Mucosa of rectum (tissue), 2 donors: ENCODE measurements around the gene PRKCA.
"Not testable (repeated sequence)": the region's sequence is repeated elsewhere in the genome, so short reads cannot be mapped to it uniquely, and the experiment has no call there.

ENCODE experiments used
- H3K27ac ChIP-seq, 2 donors: one replicate each; pipeline ENCODE4 v1.7.0; 2013; ENCODE audit warnings: inconsistent platforms in 2 of 2, low read depth in 2 of 2, low read length in 2 of 2
- H3K27me3 ChIP-seq, 2 donors: one replicate each; pipeline ENCODE4 v1.7.0; 2013; ENCODE audit warnings: low read length in 2 of 2; ENCODE audit not compliant: control insufficient read depth in 2 of 2, insufficient read depth in 2 of 2
- H3K36me3 ChIP-seq, 2 donors: one replicate each; pipeline ENCODE4 v1.7.0; 2013; ENCODE audit warnings: low read length in 2 of 2; ENCODE audit not compliant: control insufficient read depth in 2 of 2, insufficient read depth in 2 of 2
- H3K4me1 ChIP-seq, 2 donors: one replicate each; pipeline ENCODE4 v1.7.0; 2013; ENCODE audit warnings: low read length in 2 of 2, mild to moderate bottlenecking in 1 of 2; ENCODE audit not compliant: control insufficient read depth in 2 of 2, insufficient read depth in 2 of 2
- H3K4me3 ChIP-seq, 2 donors: one replicate each; pipeline ENCODE4 v1.7.0; 2013; ENCODE audit warnings: low read length in 2 of 2
- H3K9ac ChIP-seq, 2 donors: one replicate each; pipeline ENCODE4 v1.7.0; 2013; ENCODE audit warnings: low read length in 2 of 2, low read depth in 1 of 2, mild to moderate bottlenecking in 1 of 2
- H3K9me3 ChIP-seq, 2 donors: one replicate each; pipeline ENCODE4 v1.7.0; 2013; ENCODE audit warnings: low read length in 2 of 2; ENCODE audit not compliant: control insufficient read depth in 2 of 2
- donor health status: healthy.
- donor health status: Normal muscosa, but diverticular disease.

PRKCA gene

GRCh38 chr17:66287911-66288310, 14.5 kb upstream of the PRKCA start:
- Histone ChIP-seq H3K27ac (no peak overlapping the region), H3K9me3 (no peaks in the 10 kb centered on the region), H3K4me1 (peaks cover 0 to 4% of the 10 kb centered on the region in 2 donors), H3K9ac (no peak overlapping the region), H3K36me3 (no peaks in the 10 kb centered on the region), H3K27me3 (no peaks in the 10 kb centered on the region), H3K4me3 (no peak overlapping the region)

- Histone ChIP-seq H3K9me3 (no peaks in the 10 kb centered on the region), H3K36me3 (no peaks in the 10 kb centered on the region), H3K4me3 (no peak overlapping the region), H3K4me1 (peaks cover 0 to 4% of the 10 kb centered on the region in 2 donors), H3K27ac (no peak overlapping the region), H3K9ac (no peak overlapping the region), H3K27me3 (no peaks in the 10 kb centered on the region)
Observed at GRCh38 chr17:66290101-66290722, 12.2 kb upstream of the PRKCA start.

- Histone ChIP-seq H3K27me3 (no peaks in the 10 kb centered on the region), H3K9me3 (no peaks in the 10 kb centered on the region), H3K4me3 (no peak overlapping the region), H3K4me1 (peaks cover 0 to 4% of the 10 kb centered on the region in 2 donors), H3K27ac (no peak overlapping the region), H3K36me3 (no peaks in the 10 kb centered on the region), H3K9ac (no peak overlapping the region)
Observed at GRCh38 chr17:66292353-66292752, 10.1 kb upstream of the PRKCA start.

- no peaks in the 10 kb centered on the region for H3K27me3 ChIP-seq
- H3K27ac ChIP-seq, result no peak overlapping the region
- no peaks in the 10 kb centered on the region for H3K36me3 ChIP-seq
- H3K9ac ChIP-seq, result no peak overlapping the region
- H3K9me3 ChIP-seq, result no peaks in the 10 kb centered on the region
- no peak overlapping the region for H3K4me3 ChIP-seq
- H3K4me1 ChIP-seq, result no peaks in the 10 kb centered on the region
Observed at GRCh38 chr17:66296289-66296725, 6.1 kb upstream of the PRKCA start.

GRCh38 chr17:66297443-66297842, 5.0 kb upstream of the PRKCA start:
- not testable (repeated sequence) for H3K9ac ChIP-seq, H3K9me3 ChIP-seq, H3K27ac ChIP-seq, H3K27me3 ChIP-seq, H3K4me1 ChIP-seq, H3K4me3 ChIP-seq, H3K36me3 ChIP-seq

- Histone ChIP-seq H3K36me3 (no peaks in the 10 kb centered on the region), H3K9ac (no peak overlapping the region), H3K27me3 (no peaks in the 10 kb centered on the region), H3K4me1 (peaks cover 10 to 14% of the 10 kb centered on the region in 2 donors), H3K4me3 (no peak overlapping the region), H3K27ac (no peak overlapping the region), H3K9me3 (no peaks in the 10 kb centered on the region)
Observed at GRCh38 chr17:66299711-66300110, 2.7 kb upstream of the PRKCA start.

GRCh38 chr17:66300956-66301355, 1.5 kb upstream of the PRKCA start:
- Histone ChIP-seq H3K9ac (no peak overlapping the region), H3K27me3 (no peaks in the 10 kb centered on the region), H3K36me3 (no peaks in the 10 kb centered on the region), H3K4me3 (no peak overlapping the region), H3K4me1 (peaks cover 10 to 14% of the 10 kb centered on the region in 2 donors), H3K9me3 (no peaks in the 10 kb centered on the region), H3K27ac (no peak overlapping the region)

GRCh38 chr17:66301367-66301863, 998 bp upstream of the PRKCA start:
- no peaks in the 10 kb centered on the region for H3K27me3 ChIP-seq
- no peak overlapping the region for H3K27ac ChIP-seq
- no peaks in the 10 kb centered on the region for H3K9me3 ChIP-seq
- peak overlapping the region; percentile 79 to 81 for H3K4me3 ChIP-seq
- H3K9ac ChIP-seq, result peak overlapping the region; percentile 60 to 82
- no peaks in the 10 kb centered on the region for H3K36me3 ChIP-seq
- peaks cover 10 to 14% of the 10 kb centered on the region in 2 donors for H3K4me1 ChIP-seq

GRCh38 chr17:66302761-66303626, 581 bp downstream of the PRKCA start:
- Histone ChIP-seq H3K4me3 (peak overlapping the region; percentile 80 to 86), H3K27me3 (no peaks in the 10 kb centered on the region), H3K9ac (peak overlapping the region; percentile 68 to 77), H3K36me3 (no peaks in the 10 kb centered on the region), H3K9me3 (no peaks in the 10 kb centered on the region), H3K27ac (peak overlapping the region; percentile 75 to 76), H3K4me1 (peaks cover 10 to 14% of the 10 kb centered on the region in 2 donors)
